ENCODE results near the gene TNPO3.
"Not testable (repeated sequence)": the region's sequence is repeated elsewhere in the genome, so short reads cannot be mapped to it uniquely, and the experiment has no call there.

The TNPO3 gene

GRCh38 chr7:128921866-128922440 is 133.0 kb downstream of the TNPO3 start:
- DNase-seq (ENCODE audit: low spot score), result no peak

- DNase-seq (ENCODE audit: low spot score), result no peak
Observed at GRCh38 chr7:128920913-128921582, 133.9 kb downstream of the TNPO3 start.

- DNase-seq (ENCODE audit: low spot score), result no peak
Observed at GRCh38 chr7:128919881-128920799, 134.8 kb downstream of the TNPO3 start.

- DNase-seq (ENCODE audit: low spot score), result no peak
Observed at GRCh38 chr7:128919241-128919640, 135.7 kb downstream of the TNPO3 start.

- DNase-seq (ENCODE audit: low spot score), result no peak
Observed at GRCh38 chr7:128918016-128918665, 136.8 kb downstream of the TNPO3 start.

GRCh38 chr7:128917122-128917521 is 137.8 kb downstream of the TNPO3 start:
- DNase-seq (ENCODE audit: low spot score), result no peak

- no peak for DNase-seq (ENCODE audit: low spot score)
Observed at GRCh38 chr7:128916643-128916915, 138.3 kb downstream of the TNPO3 start.

- no peak for DNase-seq (ENCODE audit: low spot score)
Observed at GRCh38 chr7:128915841-128916642, 138.9 kb downstream of the TNPO3 start.

- DNase-seq (ENCODE audit: low spot score), result no peak
Observed at GRCh38 chr7:128915271-128915819, 139.6 kb downstream of the TNPO3 start.

GRCh38 chr7:128914566-128915151 is 140.3 kb downstream of the TNPO3 start:
- DNase-seq (ENCODE audit: low spot score), result no peak

- DNase-seq (ENCODE audit: low spot score), result no peak
Observed at GRCh38 chr7:128913870-128914565, 140.9 kb downstream of the TNPO3 start.

- DNase-seq (ENCODE audit: low spot score), result not testable (repeated sequence)
Observed at GRCh38 chr7:128912709-128913495, 142.0 kb downstream of the TNPO3 start.

- DNase-seq (ENCODE audit: low spot score), result no peak
Observed at GRCh38 chr7:128912281-128912680, 142.6 kb downstream of the TNPO3 start.

- no peak for DNase-seq (ENCODE audit: low spot score)
Observed at GRCh38 chr7:128911423-128912031, 143.4 kb downstream of the TNPO3 start.

- no peak for DNase-seq (ENCODE audit: low spot score)
Observed at GRCh38 chr7:128910569-128910945, 144.4 kb downstream of the TNPO3 start, which contains the start of gene KCP. TSS of gene KCP (minus strand) at chr7:128910709. CDS start at chr7:128910676, 33 bp downstream.

- no peak for DNase-seq (ENCODE audit: low spot score)
Observed at GRCh38 chr7:128909625-128910568, 145.0 kb downstream of the TNPO3 start.

GRCh38 chr7:128908750-128909624 is 145.9 kb downstream of the TNPO3 start:
- DNase-seq (ENCODE audit: low spot score), result no peak

All from hematopoietic multipotent progenitor cell treated with erythropoietin and hydrocortisone succinate and interleukin-3 and kit ligand, for 15 days (in vitro differentiated cells).